Anterior cingulate cortex (tissue), 58 donors: ENCODE results near the gene CMBL.

Experiments
- DNase-seq, 58 donors: peaks; one replicate each; lab custom pipeline; 2025; lab: John Stamatoyannopoulos, UW

The CMBL gene

DNA sequence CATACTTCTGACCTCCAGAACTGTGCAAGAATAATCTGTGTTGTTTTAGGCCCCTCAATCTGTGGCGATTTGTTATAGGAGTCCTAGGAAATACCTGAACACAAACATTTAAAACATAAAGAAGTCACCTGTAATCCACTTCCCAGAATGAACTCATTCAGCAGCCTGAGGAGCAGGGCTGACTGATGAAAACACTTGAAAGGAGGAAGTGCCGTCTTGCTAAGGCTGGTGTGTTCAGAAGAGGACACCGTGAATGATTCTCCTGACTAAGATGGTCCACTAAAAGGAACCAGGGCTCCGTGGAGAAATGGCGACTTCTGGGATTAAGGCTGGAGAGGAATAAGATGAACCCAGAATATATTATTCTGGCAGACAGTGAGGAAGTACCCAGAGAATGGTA, 27.1 kb upstream of the CMBL start:
- no peak for DNase-seq

- peak in 20 of 58 donors; percentile 12 to 54 (median 34) for DNase-seq
Observed at GRCh38 chr5:10333154-10334006, 25.7 kb upstream of the CMBL start.

GRCh38 chr5:10332301-10332700, 24.6 kb upstream of the CMBL start:
- no peak for DNase-seq

- DNase-seq, result peak in 25 of 58 donors; percentile 8 to 57 (median 28)
Observed at GRCh38 chr5:10331341-10331796, 23.7 kb upstream of the CMBL start.

DNA sequence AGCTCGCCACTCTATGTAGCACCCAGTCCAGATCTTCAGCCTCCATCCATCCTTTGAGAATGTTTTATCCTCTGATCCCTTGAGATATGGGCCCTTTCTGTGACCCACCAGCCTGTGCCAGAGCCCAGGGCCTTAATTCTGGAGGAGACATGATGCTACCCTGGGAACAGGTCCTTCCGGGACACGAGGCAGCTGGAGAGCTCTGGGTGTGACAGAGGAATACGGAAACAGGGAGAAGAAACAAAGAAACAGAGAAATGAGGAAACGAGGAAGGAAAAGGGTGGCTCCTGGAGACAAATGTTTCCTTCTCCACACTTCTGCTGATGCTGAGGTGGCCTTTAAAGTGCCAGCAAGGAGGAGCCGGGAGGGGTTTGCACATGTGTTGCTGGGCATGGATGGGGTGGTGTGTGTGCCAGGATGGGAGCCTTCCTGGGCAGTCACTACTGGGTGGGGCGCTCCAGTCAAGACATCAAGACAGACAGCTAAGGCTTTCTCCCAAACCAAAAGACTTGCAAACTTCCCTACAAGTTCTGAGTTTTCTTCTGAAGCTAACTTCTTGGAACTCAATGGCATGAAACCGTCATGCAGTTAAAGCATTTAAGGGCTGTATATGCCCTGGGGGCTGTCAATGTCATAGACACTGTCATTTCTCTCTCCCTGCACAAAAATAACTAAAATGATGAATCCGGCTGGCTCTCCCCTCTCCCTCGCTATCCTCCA, 23.0 kb upstream of the CMBL start:
- no peak for DNase-seq

GRCh38 chr5:10329820-10330481, 22.2 kb upstream of the CMBL start:
- peak in 36 of 58 donors; percentile 7 to 70 (median 28) for DNase-seq

GRCh38 chr5:10329446-10329819, 21.7 kb upstream of the CMBL start:
- DNase-seq, result no peak

- no peak for DNase-seq
Observed at GRCh38 chr5:10328323-10328722, 20.6 kb upstream of the CMBL start.

GRCh38 chr5:10324518-10325370, 17.0 kb upstream of the CMBL start:
- DNase-seq, result no peak

DNA sequence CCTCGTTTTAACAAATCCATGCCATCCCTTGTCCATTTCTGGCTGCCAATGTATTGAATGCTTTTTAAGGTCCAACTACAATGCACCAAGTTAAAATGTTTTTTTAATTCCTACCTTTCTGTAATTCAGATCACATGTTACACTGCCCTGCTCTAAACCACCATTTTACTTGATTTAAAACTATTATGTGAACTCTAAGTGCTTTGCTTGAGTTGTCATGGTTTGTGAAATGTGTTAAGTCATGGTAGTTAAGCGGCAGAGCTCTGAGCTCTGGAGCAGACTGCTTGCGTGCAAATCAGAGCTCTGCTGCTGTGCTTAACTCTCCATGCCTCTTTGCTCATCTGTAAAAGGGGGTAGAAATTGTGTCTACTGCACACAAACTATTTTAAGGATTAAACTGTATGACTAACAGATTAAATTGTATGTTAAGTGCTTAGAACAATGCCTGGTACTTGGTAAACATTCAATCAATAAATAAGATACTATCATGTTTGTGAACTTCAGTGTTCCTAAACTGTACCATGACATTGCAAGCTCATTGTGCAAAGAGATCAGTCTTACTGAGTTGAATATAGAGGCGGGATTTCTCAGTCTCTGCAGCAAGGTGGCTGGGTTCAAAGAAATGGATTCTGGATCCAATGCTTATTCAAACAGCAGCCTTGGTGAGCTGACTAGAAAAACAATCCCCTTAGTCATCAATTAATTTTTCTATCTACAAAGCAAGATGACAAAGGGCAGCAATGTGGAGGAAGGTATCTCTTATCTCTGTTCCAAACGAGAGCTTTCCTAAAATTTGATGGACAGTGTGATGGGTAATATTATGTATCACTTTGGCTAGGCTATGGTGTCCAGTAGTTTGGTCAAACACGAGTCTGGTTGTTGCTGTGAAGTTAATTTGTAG, 16.1 kb upstream of the CMBL start:
- no peak for DNase-seq

GRCh38 chr5:10321882-10322281, 14.2 kb upstream of the CMBL start:
- no peak for DNase-seq

GRCh38 chr5:10320793-10321192, 13.1 kb upstream of the CMBL start:
- DNase-seq, result no peak

DNA sequence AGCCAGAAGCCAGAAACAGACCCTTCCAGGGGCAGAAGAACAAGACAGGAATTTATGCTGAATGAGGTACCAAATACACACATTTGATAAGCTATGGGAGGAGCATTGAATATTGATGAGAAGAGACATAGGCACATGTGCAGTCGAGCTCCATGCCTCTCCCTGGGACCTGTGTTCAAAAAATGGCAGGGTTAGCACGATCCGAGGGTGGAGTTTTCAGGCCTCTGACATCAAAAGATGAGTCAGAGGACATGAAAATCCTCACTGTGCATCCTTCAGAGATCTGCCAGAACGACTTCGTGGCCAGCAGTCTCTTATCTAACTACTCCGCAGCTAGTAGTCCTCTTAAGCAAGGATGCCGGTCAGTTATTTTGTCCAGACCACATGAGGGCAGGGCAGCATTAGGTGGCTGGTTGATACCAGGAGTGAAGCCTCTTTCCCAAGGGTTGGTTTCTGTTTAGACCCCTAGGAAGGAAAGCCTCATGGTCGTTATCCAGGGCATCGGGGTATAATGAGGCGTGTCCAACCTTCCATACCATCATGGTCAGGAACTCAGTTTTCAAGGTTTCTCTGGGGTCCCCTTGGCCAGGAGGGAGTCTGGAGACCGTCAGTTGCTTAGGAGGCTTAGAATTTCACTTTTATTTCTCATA, 11.6 kb upstream of the CMBL start:
- DNase-seq, result no peak

- no peak for DNase-seq
Observed at GRCh38 chr5:10317825-10318682, 10.4 kb upstream of the CMBL start.

DNA sequence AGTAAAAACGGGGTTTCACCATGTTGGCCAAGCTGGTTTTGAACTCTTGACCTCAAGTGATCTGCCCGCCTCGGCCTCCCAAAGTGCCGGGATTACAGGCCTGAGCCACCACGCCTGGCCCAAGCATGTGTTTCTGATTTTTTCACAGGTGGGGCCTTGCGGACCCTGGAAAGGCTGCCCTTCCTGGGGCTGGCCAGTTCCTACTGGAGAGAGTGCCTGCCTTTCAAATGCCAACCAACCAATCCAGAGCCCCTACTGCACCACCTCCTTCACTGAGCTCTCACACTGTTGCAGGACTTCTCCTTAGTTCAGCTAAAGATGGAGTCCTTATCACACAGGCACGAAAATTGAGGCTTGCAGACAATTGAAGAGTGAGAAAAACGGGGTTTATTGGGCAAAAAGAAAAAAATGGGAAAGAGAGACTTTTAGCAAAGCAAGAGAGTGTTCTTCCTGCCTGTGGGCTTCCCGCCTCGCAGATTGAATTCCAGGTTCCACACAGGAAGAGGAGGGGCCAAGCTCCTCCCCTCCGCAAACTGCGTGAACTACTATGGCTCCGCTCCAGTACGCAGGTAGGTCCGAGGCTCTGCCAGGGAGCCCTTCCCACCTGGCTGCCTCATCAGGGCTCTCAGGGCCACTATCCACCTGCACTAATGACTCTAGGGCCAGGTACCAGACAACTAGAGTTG, 8.3 kb upstream of the CMBL start:
- no peak for DNase-seq

DNA sequence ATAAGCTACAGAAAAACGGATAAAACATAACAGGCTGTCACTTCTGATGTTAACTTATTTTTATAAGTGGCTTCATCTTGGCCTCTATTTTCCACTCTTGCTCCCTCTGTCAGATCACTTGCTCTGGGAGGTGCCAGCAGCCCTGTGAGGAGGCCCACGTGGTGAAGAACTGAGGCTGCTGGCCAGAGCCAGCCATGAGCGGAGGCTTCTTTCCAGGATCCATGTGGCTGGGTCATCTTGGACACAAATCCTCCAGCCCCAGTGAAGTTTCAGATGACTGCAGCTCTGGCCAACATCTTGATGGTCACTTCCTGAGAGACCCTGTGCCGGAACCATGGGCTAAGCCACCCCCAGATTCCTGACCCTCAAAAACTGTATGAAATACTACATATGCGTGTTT, 7.5 kb upstream of the CMBL start:
- peak in 6 of 58 donors; percentile 3 to 25 (median 14) for DNase-seq
